HG03469 (cell line): Measurements from ENCODE around the gene DDX17.
"Not testable (repeated sequence)": the region's sequence is repeated elsewhere in the genome, so short reads cannot be mapped to it uniquely, and the experiment has no call there.

ENCODE experiments used
- ATAC-seq: cut with Tn5 transposase; IDR thresholded peaks from one replicate; pipeline ENCODE4 v1.9.1; 2021; ENCODE audit warnings: mild to moderate bottlenecking, moderate library complexity, moderate number of reproducible peaks; ENCODE audit not compliant: unreplicated experiment

DDX17 gene

DNA sequence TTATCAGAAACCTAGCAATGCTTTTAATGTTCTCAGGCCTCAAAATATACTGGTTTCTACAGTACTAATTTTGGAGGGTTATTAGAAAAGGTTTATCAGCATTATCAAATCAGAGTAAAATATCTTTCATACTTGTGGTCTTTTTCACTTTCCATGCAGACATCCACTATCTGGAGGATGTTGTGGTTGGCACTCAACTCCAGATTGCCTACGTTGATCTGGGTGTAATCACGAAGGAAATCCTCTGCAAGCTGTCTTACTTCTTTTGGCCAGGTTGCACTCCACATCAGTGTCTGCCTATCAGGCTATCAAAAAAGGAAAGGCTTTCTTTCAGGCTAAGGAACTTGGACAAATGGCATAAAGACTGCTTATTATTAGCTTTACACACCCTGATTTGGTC is 11.6 kb downstream of the DDX17 start:
- ATAC-seq, result no peak

DNA sequence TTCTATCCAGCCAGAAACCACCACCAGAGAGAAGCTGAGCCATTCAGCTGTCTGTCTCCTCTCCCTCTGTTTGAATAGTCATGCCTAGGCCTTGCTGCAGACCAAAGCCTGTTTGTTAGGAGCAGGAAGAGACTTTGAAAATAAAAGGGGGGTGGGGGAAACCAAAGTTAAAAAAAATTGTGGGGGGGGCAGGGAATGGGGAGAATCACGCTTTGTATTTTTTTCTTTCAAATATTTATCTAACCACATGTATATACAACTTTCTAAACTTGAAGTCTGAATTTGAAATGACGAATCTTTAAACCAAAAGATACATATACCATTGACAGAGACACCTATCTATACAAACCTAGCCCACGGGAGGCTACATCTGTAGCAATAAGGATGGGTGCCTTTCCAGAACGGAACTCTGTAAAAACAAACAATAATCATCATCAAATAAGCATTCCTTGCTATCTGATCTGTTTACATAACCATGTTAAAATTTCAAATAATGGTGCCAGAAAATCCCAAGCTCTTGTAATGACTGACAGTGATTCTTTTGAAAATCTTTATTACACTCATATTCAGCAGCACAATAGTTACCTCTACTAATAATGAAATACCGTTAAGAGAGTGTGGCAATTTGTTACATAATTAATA is 14.3 kb downstream of the DDX17 start:
- ATAC-seq, result no peak

DNA sequence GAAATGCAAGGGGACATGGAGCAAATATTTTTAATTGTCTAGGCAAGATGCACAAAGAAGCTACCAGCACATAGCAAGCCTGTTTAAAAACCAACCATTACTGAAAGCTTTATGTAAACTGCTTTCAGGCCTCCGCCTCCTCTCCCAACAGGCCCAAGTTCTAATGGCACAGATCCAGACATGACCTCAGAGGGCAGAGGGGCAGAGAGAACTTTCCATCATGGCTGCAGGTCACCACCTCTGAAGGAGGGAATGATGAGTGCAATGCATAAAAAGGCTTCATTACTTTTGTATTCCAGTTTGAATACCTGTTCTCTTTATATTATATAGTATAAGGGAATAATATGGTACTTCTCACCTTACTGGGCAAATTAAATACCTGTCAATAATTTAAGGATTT is 15.2 kb downstream of the DDX17 start:
- no peak for ATAC-seq

DNA sequence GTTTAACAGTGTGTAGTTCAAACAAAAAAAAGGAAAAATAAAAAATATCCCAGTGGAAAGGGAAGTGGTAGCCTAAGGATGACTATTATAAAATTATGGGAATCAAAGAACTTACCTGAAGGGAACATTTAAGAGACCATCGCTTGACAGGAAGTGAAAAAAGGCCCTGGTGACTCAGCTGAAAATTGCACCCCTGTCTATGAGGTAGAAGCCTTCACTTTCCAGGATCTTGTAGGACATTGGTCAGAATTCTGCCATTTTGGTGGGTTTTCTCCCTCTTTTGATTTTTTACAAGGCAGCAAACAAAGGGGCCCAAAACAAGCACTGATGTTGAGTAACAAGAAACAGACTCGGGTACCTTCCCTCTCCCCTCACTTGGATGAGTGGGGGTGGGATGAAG is 15.6 kb downstream of the DDX17 start:
- no peak for ATAC-seq

DNA sequence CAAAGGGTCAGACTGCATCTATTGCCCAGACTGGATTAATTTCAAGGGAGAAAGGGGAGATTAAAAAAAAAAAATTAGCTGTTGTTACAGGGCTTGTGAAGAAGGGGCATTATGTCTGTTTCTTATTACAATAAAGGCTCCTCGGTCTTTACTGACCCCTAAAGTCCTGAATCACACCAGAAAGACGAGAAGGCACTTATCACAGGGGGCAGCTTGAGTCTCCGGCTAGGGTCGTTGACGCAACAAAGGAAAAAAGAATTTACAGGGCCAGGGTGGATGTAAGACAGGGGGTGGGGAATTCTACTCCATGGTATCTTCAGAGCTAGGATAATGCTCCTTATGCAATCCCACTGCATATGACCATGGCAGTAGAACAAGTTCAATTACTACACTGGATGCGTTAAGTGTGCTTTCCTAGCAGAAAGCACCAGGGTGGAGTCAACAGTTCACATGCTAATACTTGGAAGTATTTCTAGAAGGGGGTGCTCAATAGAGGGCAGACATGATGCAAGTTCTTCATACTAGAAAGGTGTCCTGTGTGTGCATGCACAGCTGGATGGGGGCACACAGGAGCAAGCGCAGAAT is 16.5 kb downstream of the DDX17 start:
- ATAC-seq, result no peak

DNA sequence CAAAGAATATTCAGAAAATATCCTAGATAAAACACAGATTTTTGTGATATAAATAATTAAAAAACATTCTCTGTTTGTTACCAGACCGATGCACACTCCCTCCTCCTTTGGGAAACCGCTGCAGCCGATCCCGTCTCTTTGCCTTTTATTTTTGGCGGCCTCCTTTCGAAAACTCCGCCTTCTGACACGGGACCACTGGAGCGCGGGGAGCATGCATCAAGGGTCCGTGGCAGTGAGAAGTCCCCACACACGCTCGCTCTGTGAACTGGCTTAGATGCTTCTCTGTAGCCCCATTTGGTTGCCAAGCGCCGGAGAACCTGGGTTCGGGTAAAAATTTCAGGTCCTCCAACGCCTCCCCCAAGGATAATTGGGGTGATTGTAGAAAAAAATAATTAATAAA is 17.0 kb downstream of the DDX17 start:
- no peak for ATAC-seq

DNA sequence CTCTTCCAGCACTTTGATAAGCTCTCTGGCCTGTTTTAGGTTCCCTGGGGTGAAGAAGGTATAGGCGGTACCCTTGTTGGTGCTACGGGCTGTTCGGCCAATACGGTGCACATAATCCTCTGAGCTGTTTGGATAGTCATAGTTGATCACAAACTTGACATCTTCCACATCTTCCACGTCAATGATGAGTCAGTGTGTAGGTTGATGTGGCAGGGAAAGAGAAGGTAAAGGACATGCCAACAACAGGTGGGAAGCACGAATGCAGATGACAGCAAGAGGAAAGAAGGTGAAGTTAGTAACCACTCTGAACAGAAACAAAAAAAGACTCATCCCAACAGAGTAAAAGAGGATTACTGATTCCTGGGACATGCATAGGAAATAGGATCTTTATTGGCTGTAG is 18.2 kb downstream of the DDX17 start:
- ATAC-seq, result no peak

DNA sequence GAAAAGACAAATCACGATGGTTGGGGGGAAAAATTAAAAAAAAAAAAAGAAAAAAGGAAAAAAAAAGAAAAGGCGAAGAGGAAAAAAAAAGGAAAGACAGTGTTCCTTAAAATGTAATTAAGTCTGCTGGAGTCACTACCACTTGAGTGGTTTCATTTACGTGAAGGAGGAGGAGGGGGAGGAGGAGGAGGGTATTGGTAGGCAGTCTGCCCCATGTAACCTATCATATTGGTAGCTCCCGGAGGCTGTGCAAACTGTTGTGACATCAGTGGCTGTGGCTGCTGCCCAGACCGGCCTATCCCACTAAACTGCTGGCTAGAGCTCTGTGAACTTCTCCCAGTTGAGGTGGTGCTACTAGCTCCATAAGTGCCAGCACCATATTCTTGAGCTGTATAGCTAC is 20.3 kb downstream of the DDX17 start:
- no peak for ATAC-seq

DNA sequence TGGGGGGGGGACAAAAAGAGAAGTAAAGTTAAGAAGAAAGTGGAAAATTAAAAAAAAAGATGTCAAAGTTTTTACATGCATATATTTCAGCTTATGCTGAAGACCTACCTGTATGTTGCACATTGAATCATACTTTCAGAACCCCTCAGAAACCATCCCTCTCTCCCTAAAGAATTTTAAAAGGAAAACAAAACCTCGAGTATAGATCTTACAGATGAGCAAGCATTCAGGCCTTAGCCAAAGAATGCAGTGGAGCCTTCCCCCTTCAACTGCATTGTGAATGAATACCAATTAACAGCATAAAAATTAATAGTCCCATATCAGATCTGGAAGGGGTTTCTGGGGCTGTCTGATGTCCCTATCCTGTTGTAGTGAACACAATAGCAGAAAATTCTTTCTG is 21.9 kb downstream of the DDX17 start:
- ATAC-seq, result no peak

DNA sequence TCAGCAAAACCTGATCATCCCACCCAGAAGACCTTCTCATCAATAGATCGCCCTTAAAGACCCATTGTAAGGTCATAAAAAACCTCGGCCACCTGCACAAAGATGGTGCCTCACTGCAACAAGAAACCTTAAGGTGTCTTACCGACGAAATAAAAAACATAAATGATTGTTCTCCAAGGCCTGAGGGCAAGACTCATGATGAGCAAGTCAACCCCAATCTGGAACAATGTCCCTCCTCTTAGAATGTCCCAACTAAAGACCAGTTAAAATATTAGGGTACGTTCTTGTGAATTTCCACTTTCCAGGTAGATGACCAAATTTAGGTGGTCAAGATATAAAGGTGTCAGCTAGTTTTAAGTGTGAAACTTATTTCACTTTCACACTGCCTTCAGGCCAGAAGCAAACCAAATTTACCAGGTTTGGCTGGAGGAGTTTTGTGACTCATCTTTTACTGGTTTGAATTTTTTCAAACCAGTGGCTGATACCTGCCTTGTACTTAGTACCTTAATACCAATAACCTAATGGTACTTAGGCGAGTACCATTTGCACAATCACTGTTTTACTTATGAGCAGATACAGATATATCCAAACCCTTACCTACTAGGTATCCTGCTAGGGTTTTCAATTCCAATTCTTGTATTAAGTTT is 23.3 kb downstream of the DDX17 start:
- ATAC-seq, result no peak

DNA sequence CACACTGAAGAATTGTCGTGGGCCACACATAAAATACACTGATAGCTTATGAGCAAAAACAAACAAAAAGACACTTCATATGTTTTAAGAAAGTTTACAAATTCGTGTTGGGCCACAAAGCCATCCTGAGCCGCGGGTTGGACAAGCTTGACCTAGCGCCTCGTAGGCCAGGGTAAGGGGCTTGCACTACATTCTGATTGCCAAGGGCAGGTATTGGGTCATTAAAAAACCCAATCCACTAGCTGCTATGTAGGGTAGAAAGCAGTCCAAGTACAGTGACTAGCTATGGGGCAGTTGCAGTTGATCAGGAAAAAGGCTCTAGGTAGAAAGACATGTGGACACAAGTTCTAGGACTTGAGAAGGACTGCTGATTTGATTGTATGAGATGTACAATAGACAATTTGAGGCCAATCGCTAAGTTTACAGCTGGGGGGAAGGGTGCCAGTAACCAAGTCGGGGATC is 24.2 kb downstream of the DDX17 start:
- no peak for ATAC-seq

DNA sequence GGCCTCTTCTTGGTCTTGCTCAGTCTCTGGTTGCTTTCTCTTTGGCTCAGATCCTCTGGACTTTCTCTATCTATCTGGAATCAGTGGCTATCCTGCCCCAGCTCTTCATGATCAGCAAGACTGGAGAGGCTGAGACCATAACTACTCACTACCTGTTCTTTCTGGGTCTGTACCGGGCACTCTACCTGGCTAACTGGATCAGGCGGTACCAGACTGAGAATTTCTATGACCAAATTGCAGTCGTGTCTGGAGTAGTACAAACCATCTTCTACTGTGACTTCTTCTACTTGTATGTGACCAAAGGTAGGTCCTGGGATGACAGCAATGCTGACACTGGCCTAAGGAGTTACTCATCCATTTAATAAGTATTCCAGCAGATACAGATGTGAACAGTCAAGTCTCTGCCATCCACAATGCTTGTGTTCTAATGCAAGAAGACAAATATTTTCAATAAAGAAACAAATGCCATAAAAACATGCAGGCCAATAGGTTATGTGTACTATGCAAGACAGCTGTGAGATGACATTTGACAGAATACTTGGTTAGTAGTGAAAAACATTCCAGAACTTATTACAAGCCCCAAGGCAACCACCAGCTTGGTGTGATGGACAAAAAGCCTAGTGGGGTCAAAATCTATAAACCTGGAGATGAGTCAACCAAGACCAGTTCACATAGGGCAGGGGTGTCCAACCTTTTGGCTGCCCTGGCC is 24.8 kb downstream of the DDX17 start:
- ATAC-seq, result no peak

DNA sequence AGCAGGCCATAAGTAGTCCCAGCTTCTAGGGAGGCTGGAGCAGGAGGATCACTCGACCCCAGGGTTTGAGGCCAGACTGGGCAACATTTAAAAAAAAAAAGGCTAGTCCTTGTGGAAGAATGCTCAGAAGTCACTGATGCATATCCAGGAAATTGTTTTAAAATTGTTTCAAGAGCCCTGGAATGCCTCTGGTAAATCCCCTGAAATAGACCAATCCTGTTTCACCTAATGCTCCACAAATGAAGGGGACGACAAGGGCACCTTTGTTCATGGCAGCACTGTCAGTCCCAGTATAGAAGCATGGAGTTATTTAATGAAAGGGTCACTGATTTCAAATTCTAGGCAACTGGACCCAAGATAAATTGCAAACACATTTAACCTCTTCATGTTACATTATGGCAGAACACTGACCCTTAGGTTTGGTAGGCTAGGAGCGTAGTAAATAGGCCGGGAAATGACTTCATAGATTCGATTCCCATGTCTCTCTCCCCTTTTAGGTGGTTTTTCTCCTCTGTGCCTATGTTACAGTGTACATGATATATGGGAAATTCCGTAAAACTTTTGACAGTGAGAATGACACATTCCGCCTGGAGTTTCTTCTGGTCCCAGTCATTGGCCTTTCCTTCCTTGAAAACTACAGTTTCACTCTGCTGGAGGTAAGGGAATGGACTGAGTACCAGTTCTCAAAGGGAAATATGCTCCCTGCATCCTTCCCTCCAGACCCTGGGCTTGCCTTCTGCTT is 26.8 kb downstream of the DDX17 start:
- ATAC-seq, result no peak

DNA sequence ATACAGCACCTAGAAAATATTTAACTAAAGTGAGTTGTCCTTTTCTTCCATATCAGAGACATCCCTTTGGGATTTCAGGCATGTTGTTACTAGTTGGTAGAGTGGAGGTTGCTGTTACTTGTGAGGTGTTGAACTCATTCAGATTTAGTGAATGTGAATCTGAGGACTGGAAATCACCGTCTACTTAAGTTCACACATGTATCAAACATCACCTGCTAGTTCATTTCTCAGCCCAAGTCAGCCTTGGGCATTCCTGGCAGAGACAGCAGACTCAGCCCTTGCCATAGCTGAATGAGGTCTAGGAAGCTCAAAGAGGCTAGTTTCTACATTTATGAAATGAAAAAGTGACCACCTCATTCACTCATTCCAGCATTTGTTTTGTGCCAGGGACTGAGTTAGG is 28.5 kb downstream of the DDX17 start:
- no peak for ATAC-seq

DNA sequence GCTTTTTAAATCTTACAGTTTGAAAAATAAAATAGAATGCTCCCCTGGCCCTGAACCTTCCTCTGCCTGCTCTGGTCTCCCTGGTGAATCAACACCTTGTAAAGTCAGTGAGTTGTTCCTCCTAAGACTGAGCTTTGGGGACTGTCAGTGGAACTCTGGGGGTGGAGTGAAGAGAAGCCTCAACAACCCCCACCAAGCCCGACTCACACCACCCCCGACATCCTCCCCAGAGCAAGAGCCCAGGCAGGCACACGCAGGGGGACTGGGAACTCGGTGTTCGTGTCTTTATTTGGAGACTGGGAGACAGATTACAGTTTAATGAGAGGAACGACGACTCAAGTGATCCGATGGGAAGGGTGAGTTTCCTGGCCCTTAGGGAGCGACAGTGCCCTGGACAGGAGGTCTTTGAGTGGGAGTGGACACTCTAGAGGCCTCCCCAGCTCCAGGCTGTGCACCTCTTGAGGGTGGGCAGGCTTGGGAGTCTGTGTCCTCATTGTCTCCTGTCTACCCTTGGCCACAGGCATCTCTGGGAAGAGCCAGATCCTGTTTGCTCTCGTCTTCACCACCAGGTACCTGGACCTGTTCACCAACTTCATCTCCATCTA is 32.0 kb downstream of the DDX17 start:
- no peak for ATAC-seq

DNA sequence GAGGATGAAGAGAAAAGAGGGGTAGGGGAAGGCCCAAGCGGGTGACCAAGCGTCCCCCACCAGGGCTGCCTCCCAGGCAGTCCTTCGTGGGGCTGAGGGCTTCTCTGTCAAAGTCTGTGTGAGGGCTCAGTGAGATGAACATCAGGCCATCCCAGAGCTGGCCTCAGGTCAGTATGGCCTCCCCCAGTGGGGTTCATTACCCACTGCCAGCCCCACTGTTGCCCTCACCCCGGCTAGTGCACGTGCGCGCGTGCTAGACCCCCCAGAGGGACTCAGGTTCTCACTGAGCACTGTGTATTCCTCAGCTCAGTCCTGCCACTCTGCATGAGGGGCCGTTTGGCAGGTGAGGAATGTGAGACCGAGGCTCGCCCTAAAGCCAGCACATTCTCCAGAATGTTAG is 34.9 kb downstream of the DDX17 start:
- no peak for ATAC-seq

DNA sequence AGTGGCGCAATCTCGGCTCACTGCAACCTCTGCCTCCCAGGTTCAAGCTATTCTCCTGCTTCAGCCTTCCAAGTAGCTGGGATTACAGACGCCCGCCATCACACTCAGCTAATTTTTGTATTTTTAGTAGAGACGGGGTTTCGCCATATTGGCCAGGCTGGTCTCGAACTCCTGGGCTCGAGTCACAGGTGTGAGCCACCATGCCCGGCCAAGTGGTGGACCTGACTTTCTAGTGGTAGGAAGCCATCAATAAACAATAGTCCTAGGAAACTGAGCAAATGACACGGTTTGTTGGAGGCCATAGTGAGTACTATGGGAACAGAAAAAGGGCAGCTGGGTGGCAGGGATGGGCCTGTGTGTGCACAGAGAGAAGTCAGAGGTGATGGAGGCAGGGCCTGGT is 35.9 kb downstream of the DDX17 start:
- ATAC-seq, result not testable (repeated sequence)

DNA sequence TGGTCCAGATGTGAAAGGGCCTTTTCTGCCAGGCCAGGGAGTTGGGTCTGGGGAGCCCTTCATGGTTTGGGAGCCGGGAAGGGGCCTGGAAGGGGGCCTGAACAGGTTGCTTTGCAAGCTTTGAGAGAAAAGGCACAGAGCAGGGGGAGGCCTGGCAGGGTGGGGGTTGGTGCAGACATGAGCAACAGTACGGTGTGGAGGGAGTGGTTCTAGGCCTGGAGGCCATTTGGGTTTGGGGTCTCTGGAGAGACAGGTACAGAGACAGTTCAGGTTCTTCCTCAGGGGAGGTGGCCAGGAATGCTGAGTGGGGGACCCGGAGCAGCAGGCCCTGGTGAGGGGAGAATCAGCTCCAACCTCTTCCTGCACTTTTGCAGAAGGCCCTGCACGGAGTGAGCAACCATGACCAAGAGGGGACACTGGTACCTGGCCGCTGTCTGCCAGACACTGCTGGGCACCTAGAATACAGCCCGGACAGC is 36.8 kb downstream of the DDX17 start:
- ATAC-seq, result no peak

DNA sequence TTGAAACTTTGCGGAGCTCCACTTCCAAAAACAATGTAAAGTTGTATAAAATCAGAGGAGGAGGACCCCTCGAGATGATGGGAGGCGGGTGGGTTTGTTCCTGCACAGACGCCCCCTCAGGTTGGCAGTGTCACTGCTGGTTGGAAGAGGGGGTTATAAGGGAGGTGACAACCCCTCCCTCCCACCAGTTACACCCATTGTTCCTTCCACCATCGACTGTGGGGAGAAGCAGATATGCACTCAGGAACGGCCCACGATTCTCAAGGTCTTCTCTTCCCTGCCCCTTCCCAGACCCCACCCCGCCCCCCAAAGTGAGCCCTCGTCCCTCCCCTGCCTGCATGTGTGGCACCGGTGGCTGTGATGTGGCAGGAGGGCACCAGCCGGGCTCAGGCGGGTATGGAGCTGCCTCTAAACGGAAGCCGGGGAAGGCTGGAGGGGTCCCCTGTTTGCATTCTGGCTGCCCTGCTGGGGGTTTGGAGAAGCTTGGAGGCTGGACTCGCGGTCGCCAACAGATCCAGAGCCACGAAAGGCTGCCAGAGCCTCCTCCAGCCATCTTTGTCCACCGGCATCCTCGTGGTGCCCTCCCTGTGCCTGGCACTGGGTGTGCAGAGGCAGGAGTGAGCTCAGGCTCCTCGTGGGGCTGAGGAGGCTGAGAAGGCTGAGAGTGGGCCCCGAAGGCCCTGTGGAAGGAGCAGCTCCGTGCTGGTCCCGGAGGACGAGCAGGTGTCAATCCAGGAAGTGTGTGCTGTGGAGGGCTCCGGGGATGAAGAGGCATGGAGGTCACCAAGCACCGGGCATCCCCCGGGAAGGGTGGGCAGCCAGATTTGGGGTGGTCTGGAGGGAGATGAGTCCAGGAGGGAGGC is 37.4 kb downstream of the DDX17 start:
- ATAC-seq, result no peak
